NCI-H774 (cell line): ENCODE data around the gene ABCC1.

Experiments
- DNase-seq: peaks from one replicate; lab custom pipeline; 2025; lab: John Stamatoyannopoulos, UW

ABCC1 gene

DNA sequence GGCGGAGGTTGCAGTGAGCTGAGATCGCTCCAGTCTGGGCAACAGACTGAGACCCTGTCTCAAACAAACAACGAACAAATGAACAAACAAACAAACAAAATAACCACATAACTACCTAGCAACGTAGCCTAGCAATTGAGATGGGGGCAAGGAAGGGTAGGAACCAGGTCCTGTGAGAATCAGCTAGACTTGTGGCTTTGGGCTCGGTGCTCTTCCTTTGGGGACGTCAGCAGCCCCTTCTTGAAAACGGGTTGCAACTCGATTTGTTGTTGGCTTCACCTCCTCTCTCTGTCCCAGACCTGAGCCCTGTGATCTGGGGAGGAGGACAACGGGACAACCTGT is 72.2 kb downstream of the ABCC1 start:
- no peak for DNase-seq

DNA sequence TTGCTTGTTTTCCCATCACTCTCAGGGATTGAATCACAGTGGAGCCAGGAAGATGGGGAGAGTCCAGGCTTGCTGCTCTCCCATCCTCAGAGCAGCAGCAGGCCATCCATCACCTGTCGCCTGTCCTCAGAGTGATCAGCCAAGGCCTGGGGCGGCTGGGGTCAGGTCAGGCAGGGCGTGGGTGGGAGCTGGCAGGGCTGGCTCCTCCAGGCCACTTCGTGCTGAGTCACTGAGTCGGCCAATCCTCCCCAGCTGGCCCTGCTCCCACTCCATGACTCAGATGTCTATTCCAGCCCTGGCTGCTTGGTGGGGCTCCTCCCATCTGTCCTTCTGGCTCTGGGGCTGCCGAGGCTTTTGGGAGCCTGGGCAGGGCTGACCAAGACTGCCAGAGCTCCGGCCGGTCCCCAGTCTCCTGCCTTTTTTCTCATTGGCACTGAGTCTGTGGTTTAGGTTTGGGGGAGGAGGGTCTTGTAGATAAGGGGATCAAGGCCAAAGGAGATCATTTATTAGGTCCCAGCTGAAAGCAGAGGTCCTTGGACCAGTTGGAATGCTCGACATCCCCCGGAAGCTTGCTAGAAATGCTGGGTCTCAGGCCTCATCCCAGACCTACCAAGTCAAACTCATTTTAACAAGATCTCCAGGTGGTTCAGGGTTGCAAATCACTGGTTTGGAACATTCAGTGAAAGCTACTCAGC is 72.7 kb downstream of the ABCC1 start:
- DNase-seq: peak; percentile 12

- DNase-seq: no peak
Measured at GRCh38 chr16:16022683-16023064, 73.3 kb downstream of the ABCC1 start.

DNA sequence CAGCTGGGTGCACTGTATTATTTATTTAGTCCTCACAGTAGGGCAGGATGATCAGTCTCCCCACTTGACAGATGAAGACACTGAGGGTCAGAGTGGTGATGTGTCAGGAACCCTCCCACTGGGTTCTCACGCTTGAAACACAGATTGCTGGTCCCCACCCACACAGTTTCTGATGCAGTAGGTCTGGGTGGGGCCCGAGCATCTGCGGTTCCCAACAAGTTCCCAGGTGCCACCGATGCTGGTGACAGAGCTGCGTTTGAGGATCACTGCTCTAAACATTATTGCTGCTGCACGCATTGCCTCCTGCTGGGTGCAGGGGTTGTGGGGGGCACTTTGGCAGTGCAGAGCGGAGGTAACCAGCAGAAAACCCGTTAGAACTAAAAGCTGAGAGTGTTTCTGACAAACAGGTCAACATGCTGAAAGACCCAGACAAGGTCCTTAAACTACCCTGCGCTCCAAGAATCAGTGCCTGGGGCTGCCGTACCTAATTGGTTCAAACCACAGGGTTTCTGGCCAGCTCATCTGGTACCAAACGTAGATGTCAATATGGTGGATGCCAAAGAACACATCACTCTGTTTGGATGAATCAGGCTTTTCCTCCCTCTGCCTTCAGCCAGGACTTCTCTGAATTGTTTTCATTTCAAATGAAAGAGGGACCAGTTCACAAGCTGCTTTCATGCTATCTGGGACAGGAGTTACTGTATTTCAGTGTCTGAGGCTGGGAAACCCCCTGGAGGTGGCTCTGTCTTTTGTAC is 76.0 kb downstream of the ABCC1 start:
- DNase-seq: no peak

GRCh38 chr16:16027728-16028310 is 78.4 kb downstream of the ABCC1 start:
- DNase-seq: no peak

DNA sequence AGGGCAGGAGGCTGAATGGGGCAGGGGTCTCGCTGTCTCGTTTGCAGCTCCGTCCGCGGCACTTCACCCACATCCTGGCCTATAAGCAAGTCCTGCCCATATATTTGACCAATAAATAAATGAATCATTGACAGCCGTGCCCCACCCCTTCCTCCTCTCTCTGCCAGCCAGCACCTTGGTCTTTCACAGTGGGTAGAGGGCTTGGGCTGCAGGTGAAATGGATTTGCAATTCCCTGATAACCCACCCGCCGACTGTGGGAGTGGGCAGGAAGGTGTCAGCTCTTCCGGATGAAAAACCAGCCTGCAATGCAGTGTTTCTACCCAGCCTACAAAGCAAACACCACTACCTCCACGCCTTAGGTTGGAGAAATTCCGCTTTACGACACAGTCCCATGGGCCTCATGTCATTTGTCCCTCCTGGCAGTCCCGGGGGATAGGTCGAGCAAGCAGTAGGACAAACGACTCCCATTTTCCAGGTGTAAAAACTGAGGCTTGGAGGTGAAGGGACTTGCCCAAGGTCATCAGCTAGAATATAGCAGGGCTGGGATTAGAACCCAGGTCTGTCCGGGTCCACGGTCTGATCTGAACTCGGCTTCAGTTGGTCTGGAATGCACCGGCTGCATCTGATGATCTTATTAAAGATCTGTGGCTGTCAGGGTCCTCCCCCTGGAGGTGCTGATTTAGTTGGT is 79.0 kb downstream of the ABCC1 start:
- no peak for DNase-seq

DNA sequence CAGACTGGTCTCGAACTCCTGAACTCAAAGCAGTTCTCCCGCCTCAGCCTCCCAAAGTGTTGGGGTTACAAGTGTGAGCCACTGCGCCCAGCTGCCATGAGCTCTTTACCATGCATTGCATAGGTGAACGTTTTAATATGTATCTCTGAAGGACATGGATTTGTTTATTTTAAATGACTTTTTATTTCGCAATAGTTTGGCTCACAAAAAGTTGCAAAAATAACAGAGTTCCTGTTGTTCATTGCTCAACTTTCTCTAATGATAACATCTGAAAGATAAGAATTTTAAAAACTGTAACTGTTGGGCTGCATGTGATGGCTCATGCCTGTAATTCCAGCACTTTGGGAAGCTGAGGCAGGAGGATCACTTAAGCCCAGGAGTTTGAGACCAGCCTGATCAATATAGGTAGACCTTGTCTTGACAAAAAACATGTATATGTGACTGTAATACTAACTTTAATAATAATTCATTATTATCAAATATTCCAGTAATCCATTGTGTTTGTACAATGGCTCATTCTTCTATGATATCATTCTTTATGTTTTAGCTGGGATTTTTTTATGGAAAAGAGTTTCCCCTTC is 80.1 kb downstream of the ABCC1 start:
- DNase-seq: no peak

- DNase-seq: no peak
Measured at GRCh38 chr16:16030449-16030848, 81.0 kb downstream of the ABCC1 start.

GRCh38 chr16:16031401-16031800 is 82.0 kb downstream of the ABCC1 start:
- no peak for DNase-seq

GRCh38 chr16:16032271-16032979 is 83.0 kb downstream of the ABCC1 start:
- no peak for DNase-seq

DNA sequence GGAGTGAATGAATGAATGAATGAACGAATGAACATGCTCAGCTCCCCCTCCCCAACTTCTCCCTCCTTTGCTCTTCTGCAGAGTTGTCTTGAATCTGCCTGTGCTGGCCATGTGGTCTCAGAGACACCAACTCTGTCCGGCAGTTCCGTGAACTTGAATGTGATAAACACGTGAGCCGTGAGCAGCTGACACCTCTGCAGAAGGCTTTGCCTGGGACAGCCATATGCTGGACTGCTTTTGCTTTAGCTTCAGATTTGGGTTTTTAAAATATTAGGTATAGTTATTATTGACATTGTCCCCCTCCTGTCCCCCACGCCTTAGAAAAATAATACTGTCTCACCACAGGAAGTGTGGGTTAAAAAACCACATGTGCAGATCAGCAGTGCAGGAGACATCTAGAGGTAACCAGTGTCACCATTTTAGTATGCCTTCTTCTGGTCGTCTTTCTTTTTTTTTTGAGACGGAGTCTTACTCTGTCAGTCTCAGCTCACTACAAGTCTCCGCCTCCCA is 83.8 kb downstream of the ABCC1 start:
- no peak for DNase-seq

GRCh38 chr16:16036359-16036792 is 87.0 kb downstream of the ABCC1 start:
- DNase-seq: no peak

DNA sequence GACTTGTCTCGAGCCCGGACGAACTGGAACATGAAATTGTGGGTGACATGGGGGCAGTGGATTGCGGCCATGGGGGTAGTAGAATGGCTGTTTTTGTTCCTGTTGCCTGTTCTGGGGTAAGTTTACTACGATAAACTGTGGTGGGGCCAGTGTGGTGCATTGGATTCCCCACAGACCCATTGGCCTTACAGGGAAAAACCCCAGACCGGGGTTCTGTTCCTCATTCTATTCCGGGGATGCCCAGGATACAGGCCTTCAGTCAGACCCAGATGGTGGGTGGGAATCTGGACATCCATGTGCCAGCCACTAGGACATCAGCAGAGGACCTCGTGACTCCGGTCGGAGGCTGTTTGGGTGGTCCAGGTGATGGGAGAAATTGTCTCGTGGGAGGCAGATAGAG is 88.1 kb downstream of the ABCC1 start:
- DNase-seq: no peak

- no peak for DNase-seq
Measured at GRCh38 chr16:16037970-16038369, 88.6 kb downstream of the ABCC1 start.

GRCh38 chr16:16038950-16039349 is 89.5 kb downstream of the ABCC1 start:
- DNase-seq: no peak

DNA sequence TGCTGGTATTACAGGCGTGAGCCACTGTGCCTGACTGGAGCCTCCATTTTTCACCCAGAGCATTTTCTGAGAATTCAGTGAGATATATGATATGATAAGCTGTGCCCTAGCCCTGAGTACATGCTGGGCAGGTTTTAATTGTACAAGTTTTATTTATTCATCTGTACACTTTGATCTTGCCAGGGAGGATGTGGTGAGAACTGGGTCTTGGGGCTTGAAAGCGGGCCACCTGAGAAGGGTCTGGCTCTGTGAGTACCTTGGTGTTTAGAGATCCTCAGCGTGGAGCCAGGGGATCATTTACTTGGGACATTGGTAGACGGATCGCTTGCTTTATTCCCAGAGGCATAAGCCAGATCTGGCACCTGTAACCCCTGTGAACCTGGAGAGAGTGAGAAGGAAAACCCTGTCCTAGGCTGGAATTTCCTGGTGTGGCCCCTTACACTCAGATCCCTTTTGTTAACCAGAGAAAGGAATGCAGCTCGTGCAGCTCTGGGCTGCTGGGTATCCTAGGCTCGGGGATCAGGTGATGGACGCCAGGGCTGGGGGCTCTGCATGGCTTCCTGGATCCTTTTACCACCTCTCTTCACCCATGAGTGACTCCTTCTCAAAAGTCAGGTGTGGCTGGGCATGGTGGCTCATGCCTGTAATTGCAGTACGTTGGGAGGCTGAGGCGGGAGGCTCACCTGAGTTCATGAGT is 91.9 kb downstream of the ABCC1 start:
- no peak for DNase-seq

DNA sequence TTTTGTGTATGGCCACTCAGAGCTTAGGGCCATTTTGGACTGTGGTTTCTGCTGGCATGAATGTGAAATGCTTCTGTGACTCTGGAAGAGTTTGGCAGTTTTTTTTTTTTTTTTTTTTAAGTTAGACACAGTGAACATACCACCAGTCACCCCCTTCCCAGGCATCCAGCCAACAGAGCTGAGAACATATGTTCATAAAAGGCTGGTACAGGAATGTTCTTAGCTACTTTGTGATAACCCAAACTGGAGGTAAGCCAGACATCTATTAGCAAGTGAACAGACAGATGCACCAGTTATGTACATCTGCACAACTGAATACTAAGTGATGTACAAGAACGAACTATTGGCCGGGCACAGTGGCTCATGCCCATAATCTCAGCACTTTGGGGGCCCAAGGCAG is 92.7 kb downstream of the ABCC1 start:
- DNase-seq: no peak

- DNase-seq: no peak
Measured at GRCh38 chr16:16045296-16045695, 95.9 kb downstream of the ABCC1 start.

- no peak for DNase-seq
Measured at GRCh38 chr16:16045879-16046278, 96.5 kb downstream of the ABCC1 start.

- DNase-seq: no peak
Measured at GRCh38 chr16:16047761-16048160, 98.3 kb downstream of the ABCC1 start.
